ENCODE results near the gene KCNQ1.

DNA sequence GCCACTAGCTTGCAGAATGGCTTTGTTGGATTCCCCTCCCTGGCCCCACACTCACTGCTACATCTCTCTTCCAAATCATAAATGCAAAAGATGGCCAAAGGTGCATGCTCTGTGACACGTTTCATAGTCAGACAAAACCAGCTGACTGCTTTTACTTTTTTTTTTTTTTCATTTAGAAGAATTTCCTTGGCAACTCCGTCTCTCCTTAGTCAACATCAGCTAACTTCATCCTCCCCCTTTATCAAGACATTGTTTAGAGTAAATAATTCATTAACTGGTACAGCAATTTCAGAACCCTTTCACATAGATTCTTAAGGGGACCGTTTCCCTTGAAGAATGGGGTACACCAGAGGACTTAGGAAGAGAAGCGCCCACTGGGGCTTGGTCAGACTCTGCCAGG lies 239.0 kb downstream of the KCNQ1 start:
- no peak for TF ChIP-seq POLR2A (IDR thresholded peaks at IDR 0.05; ENCODE audit: low read length)
- no peak for TF ChIP-seq GATA1 (IDR thresholded peaks at IDR 0.05; ENCODE audit: low read depth, low read length)
